ENCODE measurements around the gene BCDIN3D.

BCDIN3D gene

GRCh38 chr12:49789992-49790391 is 52.9 kb downstream of the BCDIN3D start:
- in situ Hi-C loops (cut with MboI; ENCODE audit: low pct_unique_long_range_greater_than_20kb, low sequenced_read_pairs, unreplicated experiment): no loop called here
- no peak for DNase-seq (ENCODE audit: low spot score)
- no peak for TF ChIP-seq CTCF (IDR thresholded peaks at IDR 0.05; ENCODE audit: extremely low read depth, insufficient read depth, missing control alignments)

- TF ChIP-seq CTCF (IDR thresholded peaks at IDR 0.05; ENCODE audit: extremely low read depth, insufficient read depth, missing control alignments): no peak
- no peak for DNase-seq (ENCODE audit: low spot score)
- in situ Hi-C loops (cut with MboI; ENCODE audit: low pct_unique_long_range_greater_than_20kb, low sequenced_read_pairs, unreplicated experiment): no loop called here
These were observed 55.2 kb downstream of the BCDIN3D start for GRCh38 chr12:49787672-49788071.
